ENCODE data around the gene GPR84.

- TF ChIP-seq CTCF (optimal IDR thresholded peaks at IDR 0.05 in 1 of 3, IDR thresholded peaks at IDR 0.05 in 1 of 3, conservative IDR thresholded peaks at IDR 0.05 in 1 of 3; ENCODE audit: extremely low read depth in 1 of 3, insufficient read depth in 2 of 3, low read length in 3 of 3) (no peak), EZH2 (IDR thresholded peaks at IDR 0.05; ENCODE audit: low read length) (no peak)
Measured at GRCh38 chr12:54405573-54405972, 41.3 kb upstream of the GPR84 start.

Measured in keratinocyte (primary cell).